ENCODE measurements around the gene GSG1L2. TPM values are rescaled to one million over a fixed set of nuclear protein-coding genes. Genes with fewer than 3 reads are reported as not detected.

GSG1L2 gene
- total RNA-seq, 1 donor from 2014 or later, result not detected

- intact Hi-C loops (cut with micrococcal nuclease), result no loop called here
- Mint-ChIP-seq H3K27ac (no peak overlapping the region), H3K36me3 (ENCODE audit: low read depth) (no peaks in the 10 kb centered on the region), H3K9me3 (peaks cover 14% of the 10 kb centered on the region), H3K4me1 (no peaks in the 10 kb centered on the region), H3K4me3 (no peak overlapping the region), H3K27me3 (no peaks in the 10 kb centered on the region)
- ChIA-PET CTCF (no interaction called here), POLR2A (no interaction called here)
- ATAC-seq (ENCODE audit: low read depth), result no peak
- no peak for DNase-seq
- TF ChIP-seq CTCF (IDR thresholded peaks at IDR 0.05), result no peak
These were observed 39.0 kb upstream of the GSG1L2 start for GRCh38 chr17:9860851-9861250.

DNA sequence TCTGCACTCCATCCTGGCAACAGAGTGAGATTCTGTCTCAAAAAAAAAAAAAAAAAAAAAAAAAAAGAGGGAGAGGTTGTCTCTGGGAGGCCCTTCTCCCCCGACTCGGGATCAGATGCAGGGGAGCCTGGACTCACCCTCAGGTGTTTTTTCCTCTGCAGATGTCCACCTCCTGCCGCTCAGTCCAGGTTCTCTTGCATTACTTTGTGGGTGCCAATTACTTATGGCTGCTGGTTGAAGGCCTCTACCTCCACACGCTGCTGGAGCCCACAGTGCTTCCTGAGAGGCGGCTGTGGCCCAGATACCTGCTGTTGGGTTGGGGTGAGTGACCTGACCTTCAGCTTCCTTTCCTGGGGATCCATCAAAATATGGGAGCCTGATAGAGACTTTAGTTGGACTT, 37.9 kb upstream of the GSG1L2 start:
- Mint-ChIP-seq H3K36me3 (ENCODE audit: low read depth) (no peaks in the 10 kb centered on the region), H3K27me3 (no peaks in the 10 kb centered on the region), H3K4me1 (no peaks in the 10 kb centered on the region), H3K9me3 (peaks cover 14% of the 10 kb centered on the region), H3K4me3 (no peak overlapping the region), H3K27ac (no peak overlapping the region)
- intact Hi-C loops (cut with micrococcal nuclease), result no loop called here
- DNase-seq, result no peak
- TF ChIP-seq CTCF (IDR thresholded peaks at IDR 0.05), result no peak
- ChIA-PET POLR2A (no interaction called here), CTCF (no interaction called here)
- ATAC-seq (ENCODE audit: low read depth), result no peak

DNA sequence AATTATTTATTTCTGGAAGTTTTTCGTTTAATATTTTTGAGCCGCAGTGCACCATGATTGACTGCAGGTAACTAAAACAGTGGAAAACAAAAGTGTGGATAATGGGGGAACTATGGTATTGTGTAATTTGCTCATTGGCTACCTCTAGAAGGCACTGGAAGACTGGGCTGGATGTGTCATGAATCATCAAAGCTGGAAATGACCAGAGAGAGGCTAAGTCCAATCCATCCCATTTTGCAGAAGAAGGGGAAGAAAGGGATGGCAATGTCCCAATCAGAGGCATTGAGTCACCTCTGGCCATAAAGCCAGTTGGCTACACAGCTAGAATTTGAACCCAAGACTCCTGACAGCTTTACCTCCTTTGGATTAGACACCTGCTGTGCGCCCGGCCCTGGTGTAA, 33.2 kb upstream of the GSG1L2 start:
- POLR2A ChIA-PET, result no interaction called here
- intact Hi-C loops (cut with micrococcal nuclease), result no loop called here

GRCh38 chr17:9854255-9854654, 32.4 kb upstream of the GSG1L2 start:
- Mint-ChIP-seq H3K4me3 (no peak overlapping the region), H3K27me3 (peaks cover 2% of the 10 kb centered on the region)

More for the DNA sequence above, 33.2 kb upstream of the GSG1L2 start:
- Mint-ChIP-seq H3K4me1 (no peaks in the 10 kb centered on the region), H3K36me3 (ENCODE audit: low read depth) (no peaks in the 10 kb centered on the region), H3K9me3 (peaks cover 3% of the 10 kb centered on the region), H3K27me3 (peaks cover 2% of the 10 kb centered on the region), H3K27ac (no peak overlapping the region), H3K4me3 (no peak overlapping the region)
- ATAC-seq (ENCODE audit: low read depth) (no peak), DNase-seq (no peak)
- CTCF ChIA-PET, result no interaction called here
- no peak for TF ChIP-seq CTCF (IDR thresholded peaks at IDR 0.05)

GRCh38 chr17:9850151-9850550, 28.3 kb upstream of the GSG1L2 start:
- DNase-seq, result no peak
- POLR2A ChIA-PET, result no interaction called here
- intact Hi-C loops (cut with micrococcal nuclease), result no loop called here
- Mint-ChIP-seq H3K27ac (no peak overlapping the region), H3K9me3 (no peaks in the 10 kb centered on the region), H3K4me3 (no peak overlapping the region), H3K4me1 (no peaks in the 10 kb centered on the region), H3K36me3 (ENCODE audit: low read depth) (no peaks in the 10 kb centered on the region), H3K27me3 (peaks cover 2% of the 10 kb centered on the region)
- no peak for ATAC-seq (ENCODE audit: low read depth)
- CTCF ChIA-PET, result no interaction called here
- TF ChIP-seq CTCF (IDR thresholded peaks at IDR 0.05), result no peak

More at GRCh38 chr17:9854255-9854654, 32.4 kb upstream of the GSG1L2 start:
- DNase-seq (no peak), ATAC-seq (ENCODE audit: low read depth) (no peak)
- POLR2A ChIA-PET, result no interaction called here
- CTCF ChIA-PET, result no interaction called here
- intact Hi-C loops (cut with micrococcal nuclease), result no loop called here
- no peak overlapping the region for H3K27ac Mint-ChIP-seq
- no peak for TF ChIP-seq CTCF (IDR thresholded peaks at IDR 0.05)
- H3K36me3 Mint-ChIP-seq (ENCODE audit: low read depth), result no peaks in the 10 kb centered on the region
- H3K4me1 Mint-ChIP-seq, result no peaks in the 10 kb centered on the region
- H3K9me3 Mint-ChIP-seq, result peaks cover 3% of the 10 kb centered on the region

Measured in activated B cell treated with CpG ODN at 0.5 μM for 24 hours (primary cell).